Uterus (tissue), 2 donors: ENCODE data around the gene ZSWIM6.

ENCODE experiments used
- CTCF ChIP-seq, 4 experiments: fragments of 200-600 bp in 2 of 4; fragments of 450-650 bp in 2 of 4; sonication (generic) in 2 of 4; IDR thresholded peaks; one replicate each; pipeline ENCODE4 v1.5.1; 2016 to 2019; ENCODE audit warnings: antibody characterized with exemption in 4 of 4, mild to moderate bottlenecking in 2 of 4, moderate library complexity in 1 of 4
- POLR2A ChIP-seq, 2 donors: fragments of 450-650 bp; IDR thresholded peaks; one replicate each; pipeline ENCODE4 v1.6.1; 2016; ENCODE audit warnings: antibody characterized with exemption in 2 of 2, mild to moderate bottlenecking in 1 of 2, moderate library complexity in 1 of 2

- no peak for TF ChIP-seq CTCF (IDR thresholded peaks at IDR 0.05)
- no peak for TF ChIP-seq POLR2A (IDR thresholded peaks at IDR 0.05)
These were observed 76.6 kb downstream of the ZSWIM6 start for GRCh38 chr5:61408476-61409168.
